ENCODE results near the gene KLK8. TPM values are rescaled to one million over a fixed set of nuclear protein-coding genes. Genes with fewer than 3 reads are reported as not detected.

Gene KLK8
- total RNA-seq, 4 donors from 2014 or later: not detected

- TF ChIP-seq CTCF (IDR thresholded peaks at IDR 0.05; ENCODE audit: low read depth): no peak
These were observed 978 bp downstream of the KLK8 start for GRCh38 chr19:51000426-51000825.

GRCh38 chr19:50998686-50999085 lies 2.7 kb downstream of the KLK8 start:
- TF ChIP-seq CTCF (IDR thresholded peaks at IDR 0.05; ENCODE audit: low read depth): no peak

GRCh38 chr19:50998061-50998460 lies 3.3 kb downstream of the KLK8 start:
- no peak for TF ChIP-seq CTCF (IDR thresholded peaks at IDR 0.05; ENCODE audit: low read depth)

GRCh38 chr19:50994129-50994528 lies 7.3 kb downstream of the KLK8 start:
- TF ChIP-seq CTCF (IDR thresholded peaks at IDR 0.05; ENCODE audit: low read depth): no peak

GRCh38 chr19:50992666-50993035 lies 8.8 kb downstream of the KLK8 start:
- no peak for TF ChIP-seq CTCF (IDR thresholded peaks at IDR 0.05; ENCODE audit: low read depth)

- TF ChIP-seq CTCF (IDR thresholded peaks at IDR 0.05; ENCODE audit: low read depth): no peak
These were observed 17.6 kb downstream of the KLK8 start, which contains the start of gene KLK7 for GRCh38 chr19:50983625-50984292. KLK7 (minus strand) TSS chr19:50983917; CDS start chr19:50982399, 1,518 bp downstream.

- TF ChIP-seq CTCF (IDR thresholded peaks at IDR 0.05; ENCODE audit: low read depth): no peak
These were observed 19.2 kb downstream of the KLK8 start for GRCh38 chr19:50982186-50982585.

Data from subcutaneous adipose tissue (tissue), 4 donors.